HG03175 (cell line): ENCODE results near the gene DRD2.

ENCODE experiments used
- ATAC-seq: cut with Tn5 transposase; IDR thresholded peaks from one replicate; pipeline ENCODE4 v1.9.1; 2021; ENCODE audit warnings: mild to moderate bottlenecking, moderate library complexity; ENCODE audit not compliant: unreplicated experiment

DRD2 gene

GRCh38 chr11:113447621-113448315 lies 27.4 kb downstream of the DRD2 start:
- no peak for ATAC-seq

- no peak for ATAC-seq
Observed at GRCh38 chr11:113446938-113447337, 28.3 kb downstream of the DRD2 start.

GRCh38 chr11:113446112-113446511 lies 29.1 kb downstream of the DRD2 start:
- ATAC-seq = no peak

GRCh38 chr11:113444502-113445123 lies 30.6 kb downstream of the DRD2 start:
- ATAC-seq = no peak

- ATAC-seq = no peak
Observed at GRCh38 chr11:113440816-113441215, 34.4 kb downstream of the DRD2 start.

GRCh38 chr11:113436672-113437252 lies 38.4 kb downstream of the DRD2 start:
- no peak for ATAC-seq

- no peak for ATAC-seq
Observed at GRCh38 chr11:113435190-113435968, 39.8 kb downstream of the DRD2 start.

- no peak for ATAC-seq
Observed at GRCh38 chr11:113431746-113432145, 43.5 kb downstream of the DRD2 start.

- ATAC-seq = no peak
Observed at GRCh38 chr11:113426686-113427085, 48.5 kb downstream of the DRD2 start.

GRCh38 chr11:113420808-113421207 lies 54.4 kb downstream of the DRD2 start:
- ATAC-seq = no peak

- no peak for ATAC-seq
Observed at GRCh38 chr11:113419454-113420003, 55.7 kb downstream of the DRD2 start.

- ATAC-seq = no peak
Observed at GRCh38 chr11:113417428-113417827, 57.8 kb downstream of the DRD2 start.

- ATAC-seq = no peak
Observed at GRCh38 chr11:113415343-113415742, 59.9 kb downstream of the DRD2 start.

GRCh38 chr11:113412675-113413074 lies 62.5 kb downstream of the DRD2 start:
- no peak for ATAC-seq

GRCh38 chr11:113411536-113411935 lies 63.7 kb downstream of the DRD2 start:
- ATAC-seq = no peak

- no peak for ATAC-seq
Observed at GRCh38 chr11:113410414-113411135, 64.6 kb downstream of the DRD2 start.

GRCh38 chr11:113409526-113409925 lies 65.7 kb downstream of the DRD2 start:
- ATAC-seq = no peak

GRCh38 chr11:113408887-113409286 lies 66.3 kb downstream of the DRD2 start:
- ATAC-seq = no peak

- no peak for ATAC-seq
Observed at GRCh38 chr11:113408206-113408605, 67.0 kb downstream of the DRD2 start.

GRCh38 chr11:113407163-113407562 lies 68.0 kb downstream of the DRD2 start:
- no peak for ATAC-seq
